ENCODE data around the gene SETD5. TPM values are rescaled to one million over a fixed set of nuclear protein-coding genes. Genes with fewer than 3 reads are reported as not detected.

SETD5 gene
- total and polyA plus RNA-seq, 10 donors: 9.7 to 159 (median 118) TPM

DNA sequence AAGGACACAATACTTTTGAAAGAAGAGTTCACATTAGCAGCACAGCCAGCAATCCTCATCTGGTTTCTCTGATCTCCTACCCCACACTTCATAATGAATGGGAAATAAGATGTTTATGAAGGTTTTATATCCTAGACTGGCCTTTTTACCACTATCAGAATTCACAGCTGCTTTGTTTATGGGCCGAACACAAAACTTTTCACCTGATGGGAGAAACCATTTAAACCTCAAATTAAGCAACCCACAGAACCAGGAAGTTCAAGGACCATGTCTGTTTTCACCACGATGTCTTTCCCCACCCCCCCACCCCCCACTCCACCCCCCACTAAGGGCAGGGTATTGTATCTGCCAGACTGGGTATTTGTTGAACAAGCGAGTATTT lies 11.3 kb upstream of the SETD5 start:
- Histone ChIP-seq H3K27me3 (replicated peaks in 1 of 7) (no peaks in the 10 kb centered on the region), H3K36me3 (peaks cover 5 to 99% (median 78%) of the 10 kb centered on the region in 6 donors), H3K27ac (peak overlapping the region in 2 of 8 donors; percentile 40 to 57), H3K9me3 (no peaks in the 10 kb centered on the region), H3K4me3 (no peak overlapping the region), H3K4me1 (peaks cover 0 to 55% (median 6%) of the 10 kb centered on the region in 6 donors)
- DNase-seq: no peak
- TF ChIP-seq POLR2A (IDR thresholded peaks at IDR 0.05): no peak
- TF ChIP-seq, protein P1, sequence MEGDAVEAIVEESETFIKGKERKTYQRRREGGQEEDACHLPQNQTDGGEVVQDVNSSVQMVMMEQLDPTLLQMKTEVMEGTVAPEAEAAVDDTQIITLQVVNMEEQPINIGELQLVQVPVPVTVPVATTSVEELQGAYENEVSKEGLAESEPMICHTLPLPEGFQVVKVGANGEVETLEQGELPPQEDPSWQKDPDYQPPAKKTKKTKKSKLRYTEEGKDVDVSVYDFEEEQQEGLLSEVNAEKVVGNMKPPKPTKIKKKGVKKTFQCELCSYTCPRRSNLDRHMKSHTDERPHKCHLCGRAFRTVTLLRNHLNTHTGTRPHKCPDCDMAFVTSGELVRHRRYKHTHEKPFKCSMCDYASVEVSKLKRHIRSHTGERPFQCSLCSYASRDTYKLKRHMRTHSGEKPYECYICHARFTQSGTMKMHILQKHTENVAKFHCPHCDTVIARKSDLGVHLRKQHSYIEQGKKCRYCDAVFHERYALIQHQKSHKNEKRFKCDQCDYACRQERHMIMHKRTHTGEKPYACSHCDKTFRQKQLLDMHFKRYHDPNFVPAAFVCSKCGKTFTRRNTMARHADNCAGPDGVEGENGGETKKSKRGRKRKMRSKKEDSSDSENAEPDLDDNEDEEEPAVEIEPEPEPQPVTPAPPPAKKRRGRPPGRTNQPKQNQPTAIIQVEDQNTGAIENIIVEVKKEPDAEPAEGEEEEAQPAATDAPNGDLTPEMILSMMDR (IDR thresholded peaks at IDR 0.05 in 8 of 11, conservative IDR thresholded peaks at IDR 0.05 in 3 of 11): no peak
- TF ChIP-seq POLR2AphosphoS5 (IDR thresholded peaks at IDR 0.05): no peak
- intact Hi-C loops (cut with DNase I; ENCODE audit: low total_unique reads): no loop called here
- WGBS, 5 donors: 36 to 59% (median 50%) methylated on average over 3 of the region's 3 CpGs

DNA sequence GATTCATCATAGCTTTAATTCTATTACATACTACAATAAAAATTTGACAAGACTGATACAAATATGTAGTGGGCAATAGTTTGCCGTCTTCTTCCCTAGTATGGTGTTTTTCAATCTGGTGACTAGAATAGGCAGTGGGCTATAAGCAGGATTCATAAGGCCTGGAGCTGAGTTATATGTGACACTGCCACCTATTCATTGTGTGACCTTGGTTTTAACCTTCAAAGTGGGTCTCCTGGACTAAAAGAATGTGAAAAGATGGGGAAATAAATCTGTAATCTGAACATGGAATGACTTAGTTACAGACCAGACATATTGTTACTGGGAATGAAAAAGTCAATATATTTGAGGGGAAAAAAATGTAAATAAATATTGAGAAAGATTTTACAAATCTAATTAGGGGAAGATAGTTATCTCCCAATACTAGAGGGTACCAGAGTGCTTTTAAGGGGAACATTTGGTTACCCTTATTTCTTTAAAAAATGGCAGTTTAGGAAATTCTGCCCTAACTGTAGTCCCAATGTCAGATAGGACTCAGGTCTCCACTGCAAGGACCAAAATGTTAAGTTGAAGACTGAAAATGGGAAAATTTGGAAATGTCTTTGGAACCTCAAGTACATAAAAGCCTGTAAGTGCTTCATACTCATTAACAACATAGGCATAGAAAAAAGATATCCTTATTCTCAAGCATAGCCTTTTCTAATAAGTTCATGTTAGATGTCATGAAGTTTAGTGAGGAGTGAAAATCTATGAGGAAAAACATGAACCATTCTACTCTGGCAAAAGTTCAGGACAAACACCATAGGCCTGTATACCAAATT lies 10.7 kb upstream of the SETD5 start:
- Histone ChIP-seq H3K27ac (peak overlapping the region in 1 of 8 donors; percentile 57), H3K9me3 (no peaks in the 10 kb centered on the region), H3K27me3 (replicated peaks in 1 of 7) (no peaks in the 10 kb centered on the region), H3K4me3 (no peak overlapping the region), H3K36me3 (peaks cover 5 to 100% (median 83%) of the 10 kb centered on the region in 6 donors), H3K4me1 (peaks cover 0 to 62% (median 13%) of the 10 kb centered on the region in 6 donors)
- WGBS, 5 donors: 0 to 97% (median 46%) methylated on average over 1 of the region's 1 CpG
- intact Hi-C loops (cut with DNase I; ENCODE audit: low total_unique reads): no loop called here
- no peak for DNase-seq
- TF ChIP-seq, protein P1 (IDR thresholded peaks at IDR 0.05 in 8 of 11, conservative IDR thresholded peaks at IDR 0.05 in 3 of 11): no peak
- TF ChIP-seq POLR2AphosphoS5 (IDR thresholded peaks at IDR 0.05) (no peak), POLR2A (IDR thresholded peaks at IDR 0.05) (no peak)

DNA sequence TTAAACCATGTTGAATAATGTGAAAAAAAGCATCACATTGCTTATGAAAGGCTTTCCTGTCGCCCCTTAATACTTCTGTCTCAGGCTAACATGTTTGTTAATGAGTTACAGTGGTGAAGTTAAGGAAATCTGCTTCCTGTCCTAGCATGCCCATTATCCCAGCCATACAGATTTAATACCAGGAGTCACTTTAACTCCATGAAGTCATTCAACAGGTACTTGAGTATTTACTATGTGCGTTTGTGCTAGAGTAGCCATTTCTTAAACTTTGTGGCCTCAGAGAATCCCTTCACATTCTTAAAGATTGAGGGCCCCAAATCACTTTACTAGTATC lies 10.1 kb upstream of the SETD5 start:
- WGBS, 5 donors: 72 to 92% (median 83%) methylated on average over 2 of the region's 2 CpGs
- intact Hi-C loops (cut with DNase I; ENCODE audit: low total_unique reads): no loop called here
- H3K27ac ChIP-seq: no peak overlapping the region
- DNase-seq: no peak
- H3K9me3 ChIP-seq: no peaks in the 10 kb centered on the region
- H3K36me3 ChIP-seq: peaks cover 5 to 97% (median 83%) of the 10 kb centered on the region in 6 donors
- TF ChIP-seq POLR2AphosphoS5 (IDR thresholded peaks at IDR 0.05): no peak
- TF ChIP-seq POLR2A (IDR thresholded peaks at IDR 0.05): no peak
- TF ChIP-seq, protein P1 (IDR thresholded peaks at IDR 0.05 in 8 of 11, conservative IDR thresholded peaks at IDR 0.05 in 3 of 11): no peak
- no peak overlapping the region for H3K4me3 ChIP-seq
- H3K27me3 ChIP-seq (replicated peaks in 1 of 7): no peaks in the 10 kb centered on the region
- peaks cover 3 to 67% (median 19%) of the 10 kb centered on the region in 6 donors for H3K4me1 ChIP-seq

DNA sequence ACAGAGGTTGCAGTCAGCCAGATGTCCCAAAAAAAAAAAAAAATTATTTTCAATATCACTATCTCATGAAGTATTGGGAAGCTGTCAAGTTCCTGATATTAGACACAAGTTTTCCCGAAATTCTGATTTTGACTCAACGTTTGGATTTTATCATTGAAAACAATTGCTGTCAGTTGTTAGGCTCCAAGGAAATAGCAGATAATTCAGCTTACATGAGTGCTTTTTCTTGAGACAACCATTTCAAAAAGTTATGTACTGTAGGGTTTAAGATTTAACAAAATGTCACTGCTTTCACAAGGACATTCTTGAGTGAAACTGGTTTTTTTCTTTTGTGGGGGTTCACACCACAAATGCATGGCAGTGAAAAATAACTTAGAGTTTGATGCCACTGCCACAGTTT lies 9.3 kb upstream of the SETD5 start:
- WGBS, 5 donors: 84 to 96% (median 88%) methylated on average over 2 of the region's 2 CpGs
- H3K27me3 ChIP-seq (replicated peaks in 1 of 7): no peaks in the 10 kb centered on the region
- DNase-seq: no peak
- peaks cover 5 to 99% (median 80%) of the 10 kb centered on the region in 6 donors for H3K36me3 ChIP-seq
- H3K4me3 ChIP-seq: no peak overlapping the region
- intact Hi-C loops (cut with DNase I; ENCODE audit: low total_unique reads): no loop called here
- TF ChIP-seq POLR2A (IDR thresholded peaks at IDR 0.05) (no peak), POLR2AphosphoS5 (IDR thresholded peaks at IDR 0.05) (no peak)
- TF ChIP-seq, protein P1 (IDR thresholded peaks at IDR 0.05 in 8 of 11, conservative IDR thresholded peaks at IDR 0.05 in 3 of 11): no peak
- peaks cover 9 to 76% (median 27%) of the 10 kb centered on the region in 6 donors for H3K4me1 ChIP-seq
- no peak overlapping the region for H3K27ac ChIP-seq
- no peaks in the 10 kb centered on the region for H3K9me3 ChIP-seq
